Hematopoietic multipotent progenitor cell (in vitro differentiated cells): Measurements from ENCODE around the gene CNPY2. TPM values are rescaled to one million over a fixed set of nuclear protein-coding genes. Genes with fewer than 3 reads are reported as not detected.
"Not testable (repeated sequence)": the region's sequence is repeated elsewhere in the genome, so short reads cannot be mapped to it uniquely, and the experiment has no call there.

ENCODE experiments used
- DNase-seq, 3 donors: peaks; one replicate each; pipeline ENCODE4 v3.0.0-alpha.2; 2011 to 2015; ENCODE audit warnings: low read depth in 2 of 3, low spot score in 2 of 3
- total RNA-seq: library from RNA; depleted of rRNA; stranded (reverse); fragments of >200 nt; gene quantifications from one replicate; pipeline ENCODE4 v1.2.3, GENCODE V29; 2012

CNPY2 gene
- 48.2 TPM for total RNA-seq

DNA sequence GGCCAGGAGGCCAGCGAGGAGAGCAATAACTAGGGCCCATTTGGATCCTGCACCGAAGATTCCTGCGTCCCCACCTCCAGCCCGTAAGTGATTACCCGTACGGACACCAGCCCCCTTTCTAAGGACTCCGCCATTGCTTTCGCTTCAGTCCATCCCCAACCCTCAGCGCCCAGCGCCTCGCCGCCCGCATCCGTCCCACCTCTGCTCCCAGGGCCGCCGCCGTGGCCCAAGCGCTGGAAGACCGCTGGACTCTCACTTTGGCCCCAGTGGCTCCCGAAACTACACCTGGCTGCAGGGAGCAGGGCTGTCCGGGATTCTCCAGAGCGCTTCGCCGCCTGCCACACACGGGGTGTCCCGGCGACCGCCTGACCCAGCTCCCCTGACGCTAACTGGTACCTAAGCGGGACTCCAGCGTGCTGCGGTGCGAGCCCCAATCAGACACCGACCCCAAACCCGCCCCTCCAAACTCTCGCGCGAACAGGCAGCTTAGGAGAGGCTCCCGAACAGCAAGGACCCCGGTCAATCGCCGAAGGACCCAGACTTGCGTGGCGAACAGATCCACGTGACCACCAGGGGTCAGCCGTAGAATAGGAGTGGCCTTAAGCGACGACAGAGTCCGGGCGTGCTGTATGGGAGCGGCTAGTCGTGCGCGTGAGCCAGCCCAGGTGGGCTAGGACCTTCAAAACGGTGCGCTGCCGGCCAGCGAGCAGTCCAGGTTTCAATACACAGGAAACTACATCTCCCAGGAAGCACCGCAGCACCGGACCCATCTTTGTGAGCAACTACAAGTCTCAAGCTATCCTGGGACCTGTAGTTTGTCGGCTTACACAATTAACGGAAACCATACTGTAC, at the start of gene CNPY2:
CNPY2 (minus strand) TSS at position 367 of the 852 bp plus-strand sequence. CDS start 771 bp downstream, outside the sequence.
- DNase-seq: peak; percentile 88 to 98 (median 97)

DNA sequence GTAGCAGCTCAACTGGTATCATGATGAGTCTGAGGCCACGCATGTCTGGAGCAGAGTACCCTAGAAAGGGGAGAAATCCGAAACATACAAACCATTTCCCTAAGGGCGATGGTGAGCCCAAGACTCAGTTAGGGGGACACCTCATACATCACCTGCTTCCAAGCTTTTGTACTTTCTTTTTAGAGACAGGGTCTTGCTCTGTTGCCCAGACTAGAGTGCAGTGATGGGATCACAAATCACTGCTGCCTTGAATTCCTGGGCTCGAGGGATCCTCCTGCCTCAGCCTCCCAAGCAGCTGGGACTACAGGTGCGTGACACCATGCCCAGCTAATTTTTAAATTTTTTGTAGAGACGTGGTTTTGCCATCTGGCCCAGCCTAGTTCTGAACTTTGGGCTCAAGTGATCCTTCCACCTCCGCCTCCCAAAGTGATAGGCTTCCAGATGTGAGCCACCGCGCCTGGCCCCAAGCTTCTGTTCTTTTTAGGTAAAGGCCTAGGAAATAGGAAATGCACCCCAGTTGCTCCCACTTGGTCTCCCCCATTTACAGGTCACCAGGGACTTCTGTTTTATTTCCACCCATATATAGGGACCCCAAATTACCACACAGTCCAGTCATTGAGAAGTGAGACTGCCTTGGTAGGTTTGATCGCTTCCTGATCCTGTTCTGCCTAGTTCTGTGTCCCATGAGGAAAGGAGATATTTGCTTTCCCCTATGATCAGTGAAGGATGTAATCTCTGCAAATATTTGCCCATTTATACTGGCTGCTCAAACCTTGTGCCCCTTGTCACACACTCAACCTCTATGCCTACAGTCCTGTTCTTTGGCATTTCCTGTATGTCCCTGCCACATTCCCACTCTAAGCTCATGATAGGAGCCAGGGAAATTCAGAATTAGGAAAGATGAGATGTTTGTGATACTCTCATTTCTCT, 46.6 kb upstream of the CNPY2 start, which contains the start of gene APOF:
APOF (minus strand) TSS at position 728 of the 930 bp plus-strand sequence; CDS start at position 616, 112 bp downstream.
- no peak for DNase-seq

DNA sequence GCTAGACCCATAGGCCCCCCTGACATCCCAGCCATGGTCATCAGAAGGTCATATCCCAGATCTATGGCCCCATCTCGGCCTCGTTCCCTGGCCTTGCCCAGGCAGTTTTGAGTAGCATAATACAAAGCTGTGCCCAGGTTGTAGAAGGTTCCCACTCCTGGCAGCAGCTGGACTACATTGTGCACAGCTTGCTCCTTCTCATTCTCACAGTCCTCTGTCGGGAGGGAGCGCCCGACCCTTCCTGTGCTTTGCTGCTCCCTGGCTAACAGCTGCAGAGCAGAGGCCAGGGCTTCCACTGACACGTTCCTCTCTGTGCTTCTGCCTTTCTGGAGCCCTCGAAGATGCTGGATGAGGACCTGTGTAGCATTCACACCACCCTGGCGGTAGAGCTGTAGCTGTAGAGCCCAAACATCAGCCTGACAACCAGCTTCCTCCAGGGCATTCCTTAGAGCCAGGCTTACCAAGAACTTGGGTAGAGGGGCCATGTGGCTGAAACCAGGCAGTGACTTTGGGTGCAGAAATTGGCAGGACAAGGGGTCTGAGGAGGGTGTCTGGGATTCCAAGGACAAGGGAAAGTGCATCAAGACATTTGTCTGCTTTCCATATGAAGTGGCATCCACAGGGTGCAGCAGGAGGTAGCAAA, 45.8 kb upstream of the CNPY2 start:
- DNase-seq: no peak

- peak; percentile 88 to 100 (median 99) for DNase-seq
Observed at GRCh38 chr12:56359851-56360767, 44.3 kb upstream of the CNPY2 start, which contains the start of gene STAT2. TSS of gene STAT2 (minus strand) at chr12:56360107. CDS start at chr12:56356571, 3,536 bp downstream.

DNA sequence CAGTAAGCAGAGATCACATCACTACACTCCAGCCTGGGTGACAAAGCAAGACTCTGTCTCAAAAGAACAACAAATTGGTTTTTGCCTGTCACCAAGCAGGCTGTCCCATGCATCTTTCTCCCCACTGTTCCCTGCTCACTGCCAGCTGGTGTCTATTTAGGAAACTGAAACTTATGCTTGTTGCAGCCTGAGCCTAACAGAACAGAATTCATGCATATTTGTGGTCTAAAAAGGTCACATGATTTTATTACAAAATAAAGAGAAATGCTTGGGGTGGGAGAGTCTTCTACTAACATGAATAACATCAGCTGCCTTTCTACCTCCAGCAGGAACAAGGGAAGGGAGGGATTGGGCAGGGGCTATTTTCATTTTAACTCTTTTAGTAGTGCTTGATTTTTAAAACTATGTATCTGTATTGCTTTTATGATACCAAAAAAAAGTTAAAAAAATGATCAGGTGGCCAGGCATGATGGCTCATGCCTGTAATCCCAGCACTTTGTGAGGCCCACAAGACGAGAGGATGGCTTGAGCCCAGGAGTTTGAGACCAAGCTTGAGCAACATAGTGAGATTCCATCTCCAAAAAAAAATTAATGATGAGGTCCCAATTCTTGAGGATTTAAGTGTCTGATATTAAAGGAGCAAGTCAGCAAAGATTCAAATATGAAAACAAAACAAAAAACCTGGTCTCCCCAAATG, 43.2 kb upstream of the CNPY2 start:
- peak in 1 of 3 donors; percentile 36 for DNase-seq

DNA sequence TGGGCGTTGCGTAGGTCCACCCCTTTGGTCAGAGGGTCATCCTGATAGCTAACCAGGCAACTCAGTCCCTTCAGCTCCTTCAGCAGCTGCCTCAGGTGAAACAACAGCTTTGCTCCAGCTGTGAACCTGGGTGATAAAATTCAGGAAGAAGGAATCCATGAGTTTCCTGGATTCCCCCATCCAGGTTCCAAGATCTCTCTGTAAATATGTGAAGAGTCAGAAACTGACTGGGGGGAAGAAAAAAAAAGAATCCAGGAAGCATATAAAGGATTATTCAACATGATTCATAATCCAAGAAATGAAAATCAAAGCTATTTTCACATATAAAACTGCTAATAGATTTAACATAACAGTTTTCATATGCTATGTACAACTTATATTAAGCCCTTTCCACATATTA, 35.5 kb upstream of the CNPY2 start:
- no peak for DNase-seq

- DNase-seq: no peak
Observed at GRCh38 chr12:56350662-56351061, 34.9 kb upstream of the CNPY2 start.

DNA sequence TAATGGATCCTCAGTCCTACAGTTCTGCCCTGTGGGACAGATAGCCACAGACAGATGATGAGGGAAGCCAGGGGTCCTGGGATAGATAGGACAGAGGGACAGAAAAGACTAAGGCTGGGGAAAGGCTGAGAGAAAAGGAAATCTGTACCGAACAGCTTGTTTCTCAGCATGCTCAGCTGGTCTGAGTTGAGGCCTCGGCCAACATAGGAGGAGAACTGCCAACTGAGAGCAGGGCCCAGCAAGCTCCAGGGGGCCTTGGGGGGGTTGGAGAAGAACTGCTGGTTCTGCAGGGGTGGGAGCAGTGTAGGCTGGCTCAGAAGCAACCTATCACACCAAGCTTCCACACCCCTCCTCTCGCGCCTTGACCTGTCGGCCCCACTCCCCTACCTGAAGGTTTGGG, 33.0 kb upstream of the CNPY2 start:
- no peak for DNase-seq

- not testable (repeated sequence) for DNase-seq
Observed at GRCh38 chr12:56347255-56347654, 31.5 kb upstream of the CNPY2 start.

GRCh38 chr12:56346675-56347074, 30.9 kb upstream of the CNPY2 start:
- no peak for DNase-seq

DNA sequence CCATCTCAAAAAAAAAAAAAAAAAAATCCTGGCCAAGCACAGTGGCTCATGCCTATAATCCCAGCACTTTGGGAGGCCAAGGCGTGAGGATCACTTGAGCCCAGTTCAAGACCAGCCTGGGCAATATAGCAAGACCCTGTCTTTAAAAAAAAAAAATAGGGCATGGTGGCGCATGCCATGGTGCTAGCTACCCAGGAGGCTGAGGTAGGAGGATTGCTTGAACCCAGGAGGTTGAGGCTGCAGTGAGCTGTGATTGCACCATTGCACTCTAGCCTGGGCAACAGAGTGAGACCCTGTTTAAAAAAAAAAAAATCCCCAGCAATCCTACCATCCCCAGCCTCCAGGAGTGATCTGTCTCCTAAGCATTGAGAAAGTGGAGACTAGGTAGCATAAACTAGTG, 26.5 kb upstream of the CNPY2 start:
- DNase-seq: not testable (repeated sequence)

- no peak for DNase-seq
Observed at GRCh38 chr12:56341616-56342015, 25.8 kb upstream of the CNPY2 start.

- DNase-seq: no peak
Observed at GRCh38 chr12:56339158-56339422, 23.3 kb upstream of the CNPY2 start.

DNA sequence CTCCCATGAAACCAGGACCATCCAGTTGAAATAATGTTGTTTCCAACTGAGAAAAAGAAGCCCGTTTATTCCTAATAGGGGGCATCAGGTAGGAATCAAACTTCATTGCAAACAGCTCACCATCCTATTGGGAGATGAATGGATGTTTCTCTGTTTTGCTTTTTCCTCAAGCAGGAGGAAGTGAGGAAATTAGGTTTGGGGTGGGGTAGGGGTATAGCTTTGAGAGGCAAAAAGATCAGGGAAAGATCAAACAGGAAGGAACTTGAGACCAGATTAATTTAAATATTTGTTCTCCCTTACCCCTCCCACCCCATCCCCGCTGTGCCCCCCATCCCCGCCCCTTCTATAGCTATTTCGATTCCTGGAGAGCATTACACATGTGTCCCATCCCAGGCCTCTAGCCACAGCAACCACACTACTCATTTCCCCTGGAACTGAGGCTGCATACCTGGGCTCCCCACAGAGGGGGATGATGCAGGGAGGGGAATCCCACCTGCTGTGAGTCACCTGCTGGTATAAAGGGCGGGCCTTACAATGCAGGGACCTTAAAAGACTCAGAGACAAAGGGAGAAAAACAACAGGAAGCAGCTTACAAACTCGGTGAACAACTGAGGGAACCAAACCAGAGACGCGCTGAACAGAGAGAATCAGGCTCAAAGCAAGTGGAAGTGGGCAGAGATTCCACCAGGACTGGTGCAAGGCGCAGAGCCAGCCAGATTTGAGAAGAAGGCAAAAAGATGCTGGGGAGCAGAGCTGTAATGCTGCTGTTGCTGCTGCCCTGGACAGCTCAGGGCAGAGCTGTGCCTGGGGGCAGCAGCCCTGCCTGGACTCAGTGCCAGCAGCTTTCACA, 22.7 kb upstream of the CNPY2 start, which contains the start of gene IL23A:
IL23A (plus strand) TSS at position 577 of the 850 bp plus-strand sequence; CDS start at position 738, 161 bp downstream.
- DNase-seq: peak; percentile 45 to 73 (median 71)

DNA sequence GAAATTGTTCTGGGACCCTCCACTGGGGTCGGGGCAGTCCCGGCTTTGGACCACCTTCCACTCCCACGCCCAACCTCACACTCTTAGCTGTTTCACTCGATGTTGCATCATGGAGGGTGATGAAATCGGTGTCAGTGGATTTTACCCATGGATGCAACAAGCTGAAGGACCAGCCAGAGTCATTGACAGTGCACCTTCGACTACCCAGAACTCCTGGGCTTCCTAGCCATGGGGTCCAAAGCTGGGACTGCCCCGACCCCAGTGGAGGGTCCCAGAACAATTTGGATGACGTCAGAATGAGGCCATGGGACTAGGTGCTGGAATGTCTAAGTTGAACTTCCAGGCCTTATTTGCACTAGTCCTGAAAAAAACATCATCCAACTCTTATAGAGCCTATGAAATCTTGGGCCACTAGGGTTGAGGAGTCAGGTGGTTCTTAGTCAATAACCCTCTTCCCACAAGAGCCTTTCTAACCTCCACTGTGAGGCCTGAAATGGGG, 22.0 kb upstream of the CNPY2 start:
- DNase-seq: no peak

- DNase-seq: no peak
Observed at GRCh38 chr12:56336361-56337167, 20.8 kb upstream of the CNPY2 start.

DNA sequence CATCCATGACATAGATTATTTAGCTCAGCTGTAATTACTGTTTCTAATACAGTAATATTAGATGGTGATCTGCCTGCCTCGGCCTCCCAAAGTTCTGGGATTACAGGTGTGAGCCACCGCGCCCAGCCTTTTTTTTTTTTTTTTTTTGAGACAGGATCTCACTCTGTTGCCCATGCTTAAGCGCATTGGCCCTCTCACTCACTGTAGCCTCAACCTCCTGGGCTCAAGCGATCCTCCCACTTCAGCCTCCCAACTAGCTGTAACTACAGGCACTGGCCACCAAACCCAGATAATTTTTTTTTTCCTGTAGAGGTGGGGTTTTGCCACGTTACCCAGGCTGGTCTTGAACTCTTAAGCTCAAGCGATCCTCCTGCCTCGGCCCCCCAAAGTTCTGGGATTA, 19.7 kb upstream of the CNPY2 start:
- DNase-seq: not testable (repeated sequence)
